Testis (tissue), 3 donors: Measurements from ENCODE around the gene HLF. TPM values are rescaled to one million over a fixed set of nuclear protein-coding genes. Genes with fewer than 3 reads are reported as not detected.
A peak's percentile ranks its signal among the peaks of the same experiment; 100 is the strongest.

Source experiments
- DNase-seq: peaks from one replicate; pipeline ENCODE4 v3.0.0-alpha.2; 2019
- H3K27ac ChIP-seq, 2 donors: fragments of 200-600 bp; sonication (generic); one replicate each; pipeline ENCODE4 v1.5.1; 2019
- H3K27me3 ChIP-seq: fragments of 200-600 bp; sonication (generic); one replicate; pipeline ENCODE4 v1.5.1; 2019
- H3K36me3 ChIP-seq: fragments of 200-600 bp; sonication (generic); one replicate; pipeline ENCODE4 v1.5.1; 2017; ENCODE audit warnings: low read depth; ENCODE audit errors: missing control alignments
- H3K4me1 ChIP-seq: fragments of 200-600 bp; sonication (generic); one replicate; pipeline ENCODE4 v1.5.1; 2019
- H3K4me3 ChIP-seq, 2 donors: fragments of 200-600 bp; sonication (generic); one replicate each; pipeline ENCODE4 v1.5.1; 2017 to 2019
- H3K9me3 ChIP-seq: fragments of 200-600 bp; sonication (generic); one replicate; pipeline ENCODE4 v1.5.1; 2017
- POLR2A ChIP-seq: fragments of 450-650 bp; IDR thresholded peaks from one replicate; pipeline ENCODE4 v1.6.1; 2017; ENCODE audit warnings: antibody characterized with exemption, mild to moderate bottlenecking, moderate library complexity
- WGBS, 2 donors: methylation state at CpG; one replicate each; pipeline ENCODE4 v1.1.5; 2018; 5-methylcytosine and 5-hydroxymethylcytosine counted together
- intact Hi-C: fragments of 100-400 bp; cut with DNase I; formaldehyde crosslinking; loops from one replicate; pipeline ENCODE4 v1.15.1; 2023; ENCODE audit warnings: low total_unique reads
- polyA plus RNA-seq: library from polyadenylated mRNA; stranded (reverse); fragments of 350-450 nt; fragmentation: Illumina TruSeq; extraction: RNeasy Lipid Tissue Mini Kit (QIAGEN cat#74804); gene quantifications from one replicate; pipeline ENCODE4 v1.2.3, GENCODE V29; 2014; ENCODE audit warnings: low read depth, low replicate concordance; ENCODE audit not compliant: insufficient read depth
- total RNA-seq, 2 donors: library from RNA; depleted of rRNA; stranded (reverse); fragments of >200 nt; gene quantifications; one replicate each; pipeline ENCODE4 v1.2.3, GENCODE V29; 2016
- TF ChIP-seq, protein P1 (sequence below), 3 experiments: fragments of 450-650 bp in 2 of 3; fragments of 200-600 bp in 1 of 3; sonication (generic) in 1 of 3; IDR thresholded peaks; one replicate each; pipeline ENCODE4 v1.5.1; 2016 to 2019; ENCODE audit warnings: antibody characterized with exemption in 3 of 3, mild to moderate bottlenecking in 2 of 3, moderate library complexity in 1 of 3

Gene HLF
- total and polyA plus RNA-seq, 3 donors from 2014 or later = 7.0 to 23.4 (median 14.5) TPM

DNA sequence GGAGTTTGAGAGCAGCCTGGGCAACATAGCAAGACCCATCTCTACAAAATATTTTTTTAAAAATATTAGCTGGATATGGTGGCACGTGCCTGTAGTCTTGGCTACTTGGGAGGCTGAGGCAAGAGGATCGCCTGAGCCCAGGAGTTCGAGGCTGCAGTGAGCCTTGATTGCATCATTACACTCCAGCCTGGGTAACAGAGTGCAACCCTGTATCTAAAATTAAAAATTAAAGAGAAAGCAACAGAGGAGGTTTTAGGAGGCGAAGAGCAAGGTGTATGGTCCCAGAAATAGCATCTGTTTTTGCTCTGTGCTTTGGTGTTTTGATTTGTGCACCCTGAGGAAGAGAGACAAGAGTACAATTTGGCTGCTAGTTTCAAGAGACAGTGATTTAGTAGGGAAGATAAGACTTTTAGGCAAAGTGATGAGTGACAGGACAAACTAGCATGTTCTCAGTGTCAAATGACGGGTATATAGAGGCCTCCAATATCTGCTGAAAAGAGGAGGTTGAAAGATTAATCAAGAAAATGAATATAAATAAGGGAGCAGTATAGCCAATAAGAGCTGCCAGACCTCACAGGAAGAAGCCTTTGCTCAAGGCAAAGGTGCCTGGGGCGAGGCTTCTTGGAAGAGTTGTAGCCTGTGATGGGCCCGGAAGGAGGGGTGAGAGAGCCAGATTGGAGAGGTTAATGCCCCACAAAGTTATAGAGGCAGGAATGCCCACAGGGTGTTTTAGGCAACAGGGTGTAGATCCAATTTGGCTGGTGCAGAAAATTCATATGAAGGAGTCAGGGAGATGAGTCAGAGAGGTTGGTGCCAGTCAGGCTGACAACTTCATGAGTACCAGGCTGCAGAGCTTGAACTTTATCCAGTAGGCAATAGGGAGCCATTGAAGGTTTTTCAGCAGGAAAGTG lies 11.4 kb downstream of the HLF start:
- DNase-seq = no peak
- intact Hi-C loops = no loop called here
- no peaks in the 10 kb centered on the region for H3K36me3 ChIP-seq
- H3K9me3 ChIP-seq = no peaks in the 10 kb centered on the region
- no peak for TF ChIP-seq POLR2A
- H3K4me1 ChIP-seq = peaks cover 48% of the 10 kb centered on the region
- no peaks in the 10 kb centered on the region for H3K27me3 ChIP-seq
- H3K4me3 ChIP-seq = no peak overlapping the region
- 76 to 80% methylated on average over 7 of the region's 7 CpGs for WGBS, 2 donors
- H3K27ac ChIP-seq = peak overlapping the region in 1 of 2 donors; percentile 28

DNA sequence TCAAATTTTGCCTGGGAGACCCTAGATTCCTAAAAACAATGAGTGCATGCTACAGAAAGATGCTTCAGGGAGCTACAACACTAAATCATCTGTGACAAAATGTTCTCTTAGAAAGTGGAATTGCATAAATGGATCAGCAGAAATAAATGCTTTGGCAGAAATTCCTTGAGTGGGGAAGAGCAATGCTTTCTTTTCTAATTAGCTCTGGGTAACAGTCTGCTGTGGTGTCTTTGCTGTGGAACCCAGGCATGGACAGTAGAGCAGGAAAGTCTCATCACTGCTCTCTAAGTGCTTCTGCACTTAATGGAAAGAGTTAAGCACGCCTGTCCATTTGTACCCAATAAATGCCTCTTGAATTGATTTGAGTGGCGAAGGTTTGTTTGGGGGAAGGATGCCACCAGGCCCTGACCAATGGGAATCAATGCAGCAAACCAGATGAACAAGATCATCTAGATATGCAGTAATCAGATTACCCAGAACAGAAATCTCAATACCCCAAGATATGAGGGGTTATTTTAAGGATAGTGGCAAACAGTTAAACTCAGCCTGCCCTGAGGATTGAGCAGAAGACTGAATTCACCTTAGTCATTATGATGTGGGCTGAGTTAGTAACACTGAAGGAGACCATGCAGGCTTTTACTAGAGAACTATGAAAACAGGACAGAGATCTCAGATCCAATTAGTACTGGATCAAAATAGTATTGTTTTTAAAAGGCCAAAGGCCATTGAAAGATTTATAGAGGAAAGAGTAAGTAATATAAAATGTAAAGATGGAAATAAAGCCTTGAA lies 13.6 kb downstream of the HLF start:
- no peak overlapping the region for H3K4me3 ChIP-seq
- no peak for TF ChIP-seq POLR2A
- TF ChIP-seq, protein P1, sequence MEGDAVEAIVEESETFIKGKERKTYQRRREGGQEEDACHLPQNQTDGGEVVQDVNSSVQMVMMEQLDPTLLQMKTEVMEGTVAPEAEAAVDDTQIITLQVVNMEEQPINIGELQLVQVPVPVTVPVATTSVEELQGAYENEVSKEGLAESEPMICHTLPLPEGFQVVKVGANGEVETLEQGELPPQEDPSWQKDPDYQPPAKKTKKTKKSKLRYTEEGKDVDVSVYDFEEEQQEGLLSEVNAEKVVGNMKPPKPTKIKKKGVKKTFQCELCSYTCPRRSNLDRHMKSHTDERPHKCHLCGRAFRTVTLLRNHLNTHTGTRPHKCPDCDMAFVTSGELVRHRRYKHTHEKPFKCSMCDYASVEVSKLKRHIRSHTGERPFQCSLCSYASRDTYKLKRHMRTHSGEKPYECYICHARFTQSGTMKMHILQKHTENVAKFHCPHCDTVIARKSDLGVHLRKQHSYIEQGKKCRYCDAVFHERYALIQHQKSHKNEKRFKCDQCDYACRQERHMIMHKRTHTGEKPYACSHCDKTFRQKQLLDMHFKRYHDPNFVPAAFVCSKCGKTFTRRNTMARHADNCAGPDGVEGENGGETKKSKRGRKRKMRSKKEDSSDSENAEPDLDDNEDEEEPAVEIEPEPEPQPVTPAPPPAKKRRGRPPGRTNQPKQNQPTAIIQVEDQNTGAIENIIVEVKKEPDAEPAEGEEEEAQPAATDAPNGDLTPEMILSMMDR (IDR thresholded peaks at IDR 0.05) = no peak
- intact Hi-C loops = no loop called here
- DNase-seq = no peak
- H3K27ac ChIP-seq = peak overlapping the region in 1 of 2 donors; percentile 59
- H3K9me3 ChIP-seq = no peaks in the 10 kb centered on the region
- WGBS, 2 donors = 65 to 80% methylated on average over 2 of the region's 2 CpGs
- peaks cover 56% of the 10 kb centered on the region for H3K4me1 ChIP-seq
- H3K27me3 ChIP-seq = no peaks in the 10 kb centered on the region
- H3K36me3 ChIP-seq = no peaks in the 10 kb centered on the region

DNA sequence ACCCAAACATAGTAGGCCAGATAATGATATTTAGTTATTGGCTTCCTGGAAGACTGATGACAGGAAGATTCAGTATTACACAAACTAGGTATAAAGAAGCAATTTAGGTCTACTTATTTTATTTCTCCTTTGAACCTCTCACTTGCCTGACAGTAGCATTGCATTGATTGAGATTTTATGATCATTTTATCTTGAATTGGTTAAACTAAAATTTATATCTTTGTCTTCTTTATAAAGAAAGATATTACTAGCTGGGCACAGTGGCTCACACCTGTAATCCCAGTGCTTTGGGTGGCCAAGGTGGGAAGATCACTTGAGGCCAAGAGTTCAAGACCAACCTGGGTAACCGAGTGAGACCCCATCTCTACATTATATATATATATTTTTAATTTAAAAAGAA lies 14.4 kb downstream of the HLF start:
- H3K27ac ChIP-seq = no peak overlapping the region
- no peak for DNase-seq
- intact Hi-C loops = no loop called here
- H3K36me3 ChIP-seq = no peaks in the 10 kb centered on the region
- no peak overlapping the region for H3K4me3 ChIP-seq
- H3K27me3 ChIP-seq = no peaks in the 10 kb centered on the region
- no peaks in the 10 kb centered on the region for H3K9me3 ChIP-seq
- peaks cover 53% of the 10 kb centered on the region for H3K4me1 ChIP-seq
- TF ChIP-seq POLR2A = no peak
- TF ChIP-seq, protein P1 (IDR thresholded peaks at IDR 0.05) = no peak
- WGBS, 2 donors = 95 to 96% methylated on average over 1 of the region's 1 CpG

DNA sequence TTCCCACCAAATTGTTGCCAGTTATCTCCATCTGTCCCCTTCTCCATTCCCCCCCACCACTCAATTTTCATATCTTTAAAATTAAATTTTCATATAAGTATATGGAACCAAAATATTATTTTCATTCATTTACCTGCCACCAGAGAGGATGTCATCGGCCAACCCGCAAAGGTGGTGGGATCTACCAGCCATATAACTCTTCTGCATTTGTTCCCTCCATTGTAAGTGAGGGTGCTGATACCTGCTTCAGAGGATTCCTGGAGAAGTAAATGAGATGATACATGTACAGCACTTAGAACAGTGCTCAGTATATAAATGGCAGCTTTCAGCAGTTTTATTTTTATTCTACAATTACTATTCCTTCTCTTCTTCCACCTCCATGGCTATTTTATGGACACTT lies 15.0 kb downstream of the HLF start:
- TF ChIP-seq POLR2A = no peak
- TF ChIP-seq, protein P1 (IDR thresholded peaks at IDR 0.05) = no peak
- Histone ChIP-seq H3K27me3 (no peaks in the 10 kb centered on the region), H3K4me3 (no peak overlapping the region), H3K36me3 (no peaks in the 10 kb centered on the region), H3K4me1 (peaks cover 53% of the 10 kb centered on the region), H3K27ac (no peak overlapping the region), H3K9me3 (no peaks in the 10 kb centered on the region)
- WGBS, 2 donors = 62 to 72% methylated on average over 2 of the region's 2 CpGs
- intact Hi-C loops = no loop called here
- DNase-seq = no peak

DNA sequence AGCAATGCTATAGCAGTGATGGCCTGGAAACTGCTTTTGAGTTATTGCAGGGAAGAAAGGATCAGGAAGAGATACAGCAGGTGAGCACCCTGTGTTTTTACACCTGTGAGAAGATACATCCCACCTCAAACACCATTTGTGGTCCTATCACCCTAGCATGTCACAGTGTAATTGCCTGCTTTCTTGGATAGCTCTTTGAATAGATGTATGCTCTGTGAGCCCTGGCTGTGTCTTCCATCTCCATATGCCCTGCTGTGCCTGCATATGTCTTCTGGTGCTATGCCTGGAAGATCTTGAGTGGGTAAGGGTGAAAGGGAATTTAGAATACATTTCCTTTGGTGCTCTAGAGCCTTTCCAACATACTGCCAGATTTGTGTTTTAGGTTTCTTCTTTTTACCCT lies 15.5 kb downstream of the HLF start:
- Histone ChIP-seq H3K36me3 (no peaks in the 10 kb centered on the region), H3K4me1 (peaks cover 56% of the 10 kb centered on the region), H3K27ac (peak overlapping the region in 1 of 2 donors; percentile 89), H3K27me3 (no peaks in the 10 kb centered on the region), H3K9me3 (no peaks in the 10 kb centered on the region), H3K4me3 (no peak overlapping the region)
- no peak for DNase-seq
- intact Hi-C loops = no loop called here
- TF ChIP-seq, protein P1 (IDR thresholded peaks at IDR 0.05) = no peak
- TF ChIP-seq POLR2A = no peak
